Natural killer cell (primary cell): ENCODE results near the gene CST9L. TPM values are rescaled to one million over a fixed set of nuclear protein-coding genes. Genes with fewer than 3 reads are reported as not detected.

Experiments used
- ATAC-seq, 3 donors: fragments of 150-1000 bp in 2 of 3; fragments of 200-7000 bp in 1 of 3; cut with Tn5 transposase; 1 replicate in 1 of 3; 2 replicates in 2 of 3; pipeline ENCODE4 v1.10.0; 2021; ENCODE audit warnings: mild to moderate bottlenecking in 2 of 3, moderate library complexity in 2 of 3
- DNase-seq, 2 donors: peaks; one replicate each; pipeline versions ENCODE4 v3.0.0 to v3.0.0-alpha.2; 2013 to 2021; ENCODE audit warnings: mixed read lengths in 1 of 2
- H3K27ac ChIP-seq: one replicate; pipeline ENCODE4 v1.5.1; 2013; ENCODE audit warnings: mild to moderate bottlenecking, low read length
- H3K27me3 ChIP-seq: one replicate; pipeline ENCODE4 v1.6.1; 2013; ENCODE audit warnings: low read length; ENCODE audit not compliant: control insufficient read depth, insufficient read depth
- H3K36me3 ChIP-seq: one replicate; pipeline ENCODE4 v1.6.1; 2013; ENCODE audit warnings: low read length; ENCODE audit not compliant: control insufficient read depth, insufficient read depth
- H3K4me1 ChIP-seq: one replicate; pipeline ENCODE4 v1.6.1; 2013; ENCODE audit warnings: low read length; ENCODE audit not compliant: control insufficient read depth, insufficient read depth
- H3K4me3 ChIP-seq: one replicate; pipeline ENCODE4 v1.5.1; 2013; ENCODE audit warnings: low read length
- H3K9me3 ChIP-seq: one replicate; pipeline ENCODE4 v1.6.1; 2013; ENCODE audit warnings: low read length; ENCODE audit not compliant: control insufficient read depth, insufficient read depth
- H3K27ac Mint-ChIP-seq, 2 donors: one replicate each; pipeline ENCODE4 v1.8.0; 2022; ENCODE audit warnings: mild to moderate bottlenecking in 2 of 2, mixed read lengths in 2 of 2, moderate library complexity in 1 of 2
- H3K27me3 Mint-ChIP-seq, 2 donors: one replicate each; pipeline ENCODE4 v1.8.0; 2022; ENCODE audit warnings: low read depth in 2 of 2, mixed read lengths in 2 of 2
- H3K36me3 Mint-ChIP-seq: one replicate; pipeline ENCODE4 v1.8.0; 2022; ENCODE audit warnings: mixed read lengths
- H3K4me1 Mint-ChIP-seq, 2 donors: one replicate each; pipeline ENCODE4 v1.8.0; 2022; ENCODE audit warnings: mixed read lengths in 2 of 2
- H3K4me3 Mint-ChIP-seq: one replicate; pipeline ENCODE4 v1.8.0; 2022; ENCODE audit warnings: mild to moderate bottlenecking, moderate library complexity, mixed read lengths
- H3K9me3 Mint-ChIP-seq, 2 donors: one replicate each; pipeline ENCODE4 v1.8.0; 2022; ENCODE audit warnings: mixed read lengths in 2 of 2
- WGBS: methylation state at CpG from one replicate; pipeline ENCODE4 v1.1.7; 2013; ENCODE audit warnings: missing lambda C conversion rate; ENCODE audit not compliant: insufficient coverage; 5-methylcytosine and 5-hydroxymethylcytosine counted together
- intact Hi-C: fragments of 100-400 bp; cut with micrococcal nuclease; formaldehyde crosslinking; loops from one replicate; pipeline ENCODE4 v1.14.2; 2022
- total RNA-seq, 4 donors: library from RNA; stranded (reverse); fragments of 120-200 nt in 1 of 4; gene quantifications; one replicate each; pipeline versions ENCODE4 v1.2.3 to v1.2.4, GENCODE V29; 2013 to 2022
- TF ChIP-seq, protein P1 (sequence below): fragments of 200-600 bp; IDR thresholded peaks from one replicate; pipeline ENCODE4 v1.8.0; 2022; ENCODE audit warnings: antibody characterized with exemption

Gene CST9L
- total RNA-seq, 3 donors from 2014 or later (not counting 1 experiment from before 2014, with no cell fraction given) = not detected

DNA sequence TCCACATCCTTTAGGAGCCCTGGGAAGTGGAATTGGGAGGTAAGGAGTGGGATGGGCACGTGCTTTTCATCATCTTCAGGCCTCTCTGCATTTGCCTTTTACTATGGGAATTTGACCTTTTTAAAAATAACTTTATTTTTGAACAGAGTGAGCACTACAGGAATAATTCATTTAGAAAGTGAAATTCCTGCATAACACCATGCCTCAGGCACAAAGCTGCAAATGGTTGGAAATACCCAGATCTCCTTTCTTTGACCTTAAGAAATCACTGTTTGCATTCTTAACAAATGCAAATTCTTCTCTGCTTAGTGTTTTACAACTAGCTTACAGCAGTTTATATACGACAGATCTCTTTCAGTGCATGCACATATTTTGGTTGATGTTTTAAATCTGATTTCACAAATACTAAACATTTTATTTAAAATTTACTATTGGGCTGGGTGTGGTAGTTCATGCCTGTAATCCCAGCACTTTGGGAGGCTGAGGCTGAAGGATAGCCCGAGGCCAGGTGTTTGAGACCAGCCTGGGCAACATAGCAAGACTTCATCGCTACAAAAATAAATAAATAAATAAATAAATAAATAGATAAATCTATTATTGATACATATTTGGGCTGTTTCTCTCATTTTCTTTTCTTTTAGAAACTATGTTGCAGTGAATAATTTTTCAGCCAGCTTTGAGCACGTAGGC lies 52.9 kb downstream of the CST9L start:
- TF ChIP-seq, protein P1, sequence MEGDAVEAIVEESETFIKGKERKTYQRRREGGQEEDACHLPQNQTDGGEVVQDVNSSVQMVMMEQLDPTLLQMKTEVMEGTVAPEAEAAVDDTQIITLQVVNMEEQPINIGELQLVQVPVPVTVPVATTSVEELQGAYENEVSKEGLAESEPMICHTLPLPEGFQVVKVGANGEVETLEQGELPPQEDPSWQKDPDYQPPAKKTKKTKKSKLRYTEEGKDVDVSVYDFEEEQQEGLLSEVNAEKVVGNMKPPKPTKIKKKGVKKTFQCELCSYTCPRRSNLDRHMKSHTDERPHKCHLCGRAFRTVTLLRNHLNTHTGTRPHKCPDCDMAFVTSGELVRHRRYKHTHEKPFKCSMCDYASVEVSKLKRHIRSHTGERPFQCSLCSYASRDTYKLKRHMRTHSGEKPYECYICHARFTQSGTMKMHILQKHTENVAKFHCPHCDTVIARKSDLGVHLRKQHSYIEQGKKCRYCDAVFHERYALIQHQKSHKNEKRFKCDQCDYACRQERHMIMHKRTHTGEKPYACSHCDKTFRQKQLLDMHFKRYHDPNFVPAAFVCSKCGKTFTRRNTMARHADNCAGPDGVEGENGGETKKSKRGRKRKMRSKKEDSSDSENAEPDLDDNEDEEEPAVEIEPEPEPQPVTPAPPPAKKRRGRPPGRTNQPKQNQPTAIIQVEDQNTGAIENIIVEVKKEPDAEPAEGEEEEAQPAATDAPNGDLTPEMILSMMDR = no peak
- Mint-ChIP-seq H3K4me3 (no peak overlapping the region), H3K27me3 (no peaks in the 10 kb centered on the region), H3K27ac (no peak overlapping the region), H3K36me3 (no peaks in the 10 kb centered on the region), H3K9me3 (no peaks in the 10 kb centered on the region), H3K4me1 (no peaks in the 10 kb centered on the region)
- Histone ChIP-seq H3K9me3 (no peaks in the 10 kb centered on the region), H3K27ac (no peak overlapping the region), H3K27me3 (no peaks in the 10 kb centered on the region), H3K4me3 (no peak overlapping the region), H3K36me3 (no peaks in the 10 kb centered on the region), H3K4me1 (no peaks in the 10 kb centered on the region)
- no peak for DNase-seq
- ATAC-seq = no peak
- 100% methylated on average over 1 of the region's 5 CpGs for WGBS
- intact Hi-C loops = no loop called here

DNA sequence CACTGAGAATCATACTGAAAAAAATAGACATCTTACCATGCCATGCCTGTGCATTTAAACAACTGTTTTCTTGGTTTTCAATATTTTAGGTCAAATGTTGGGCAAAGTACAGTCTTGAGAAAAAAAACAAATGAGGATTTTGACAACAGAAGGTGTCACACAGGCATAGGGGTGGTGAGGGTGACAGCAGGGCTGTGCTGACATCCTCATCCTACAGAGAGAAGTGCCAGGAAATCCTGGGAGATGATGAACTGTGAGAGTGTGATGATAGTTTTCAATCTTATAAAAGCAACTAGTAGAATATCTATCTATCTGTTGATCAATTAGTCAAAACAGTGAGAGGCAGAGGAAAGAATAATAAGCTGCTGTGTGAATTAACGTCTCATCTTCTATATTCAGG lies 53.4 kb downstream of the CST9L start:
- no peaks in the 10 kb centered on the region for H3K4me1 ChIP-seq
- TF ChIP-seq, protein P1 = no peak
- Mint-ChIP-seq H3K4me3 (no peak overlapping the region), H3K27ac (no peak overlapping the region), H3K9me3 (no peaks in the 10 kb centered on the region), H3K27me3 (no peaks in the 10 kb centered on the region), H3K36me3 (no peaks in the 10 kb centered on the region), H3K4me1 (no peaks in the 10 kb centered on the region)
- H3K27ac ChIP-seq = no peak overlapping the region
- no peak for ATAC-seq
- no peaks in the 10 kb centered on the region for H3K9me3 ChIP-seq
- H3K4me3 ChIP-seq = no peak overlapping the region
- WGBS = 80% methylated on average over 1 of the region's 1 CpG
- no peak for DNase-seq
- no peaks in the 10 kb centered on the region for H3K27me3 ChIP-seq
- no peaks in the 10 kb centered on the region for H3K36me3 ChIP-seq
- intact Hi-C loops = no loop called here

Other genes starting within 250 kb of the CST9L start
- gene NXT1, start 217.7 kb downstream of the CST9L start, total RNA-seq = 10 to 100 TPM; 47.4 to 61.8 (median 56.3) TPM
- gene GZF1, start 206.3 kb downstream of the CST9L start, total RNA-seq = 10 to 100 TPM; 45.1 to 56.6 (median 45.9) TPM
- gene NAPB, start 147.0 kb downstream of the CST9L start, total RNA-seq = 10 to 100 TPM; 22.8 to 23.9 (median 22.9) TPM
- not detected for gene CSTL1, start 128.8 kb downstream of the CST9L start, total RNA-seq
- not detected for gene CST11, start 115.6 kb downstream of the CST9L start, total RNA-seq
- not detected for gene CST8, start 77.4 kb downstream of the CST9L start, total RNA-seq
- gene CST9, start 37.4 kb upstream of the CST9L start, total RNA-seq = not detected
- 100 to 1,000 TPM in 1 of 3 donors, 10 to 100 TPM in 2; 30.0 to 118 (median 83.8) TPM for gene CST3, start 69.5 kb upstream of the CST9L start, total RNA-seq
- gene CST4, start 120.6 kb upstream of the CST9L start, total RNA-seq = not detected
- not detected for gene CST1, start 182.5 kb upstream of the CST9L start, total RNA-seq